HG03196 (cell line): ENCODE data around the gene OR8G1.
"Not testable (repeated sequence)": the region's sequence is repeated elsewhere in the genome, so short reads cannot be mapped to it uniquely, and the experiment has no call there.

Experiments
- ATAC-seq: cut with Tn5 transposase; IDR thresholded peaks from one replicate; pipeline ENCODE4 v1.9.1; 2021; ENCODE audit not compliant: unreplicated experiment

The OR8G1 gene

DNA sequence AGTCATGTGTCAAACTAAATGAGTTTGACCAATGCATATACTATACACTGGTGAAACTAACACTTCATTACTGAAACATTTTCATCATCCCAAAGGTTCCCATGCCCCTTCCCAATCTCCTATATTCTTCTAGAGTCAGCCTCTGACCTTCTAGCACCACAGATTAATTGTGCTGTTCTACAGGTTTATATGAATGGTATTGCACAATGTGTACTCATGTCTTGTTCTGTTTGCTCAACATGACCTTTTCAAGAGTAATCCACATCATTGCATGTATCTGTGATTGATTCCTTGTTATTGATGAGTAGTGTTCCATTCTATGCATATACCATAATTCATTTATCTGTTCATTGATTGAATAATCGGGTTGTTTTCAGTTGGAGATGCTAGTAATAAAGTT lies 7.5 kb upstream of the OR8G1 start:
- no peak for ATAC-seq

- ATAC-seq, result no peak
These were observed 2.4 kb upstream of the OR8G1 start for GRCh38 chr11:124238512-124238911.

GRCh38 chr11:124249869-124250268 lies 9.0 kb downstream of the OR8G1 start:
- ATAC-seq, result not testable (repeated sequence)

DNA sequence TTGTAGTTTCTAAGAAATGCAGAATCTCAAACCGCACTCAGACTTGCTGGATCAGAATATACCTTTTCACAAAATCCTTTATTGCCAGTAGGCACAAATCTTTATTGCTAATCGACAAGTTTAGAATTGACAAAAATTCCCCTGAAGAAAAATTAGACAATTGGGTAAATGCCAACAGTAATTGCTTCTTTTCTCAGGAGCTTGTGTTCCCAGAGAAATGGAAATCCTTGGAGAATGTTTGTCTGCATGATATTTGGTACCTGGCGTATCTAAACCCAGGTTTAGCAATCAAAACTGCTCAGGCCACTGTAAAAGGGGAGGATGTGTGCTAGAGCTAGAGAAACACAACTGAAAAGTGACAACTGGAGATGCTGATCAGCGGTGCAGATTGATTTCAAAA lies 15.2 kb downstream of the OR8G1 start, which contains the start of gene OR8G5:
TSS of gene OR8G5 (plus strand) at position 301 of the 400 bp plus-strand sequence. CDS start 8,556 bp downstream, outside the sequence.
- ATAC-seq, result no peak

DNA sequence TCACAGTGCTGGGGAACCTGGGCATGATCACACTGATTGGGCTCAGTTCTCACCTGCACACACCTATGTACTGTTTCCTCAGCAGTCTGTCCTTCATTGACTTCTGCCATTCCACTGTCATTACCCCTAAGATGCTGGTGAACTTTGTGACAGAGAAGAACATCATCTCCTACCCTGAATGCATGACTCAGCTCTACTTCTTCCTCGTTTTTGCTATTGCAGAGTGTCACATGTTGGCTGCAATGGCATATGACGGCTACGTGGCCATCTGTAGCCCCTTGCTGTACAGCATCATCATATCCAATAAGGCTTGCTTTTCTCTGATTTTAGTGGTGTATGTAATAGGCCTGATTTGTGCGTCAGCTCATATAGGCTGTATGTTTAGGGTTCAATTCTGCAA lies 24.1 kb downstream of the OR8G1 start:
- ATAC-seq, result not testable (repeated sequence)

DNA sequence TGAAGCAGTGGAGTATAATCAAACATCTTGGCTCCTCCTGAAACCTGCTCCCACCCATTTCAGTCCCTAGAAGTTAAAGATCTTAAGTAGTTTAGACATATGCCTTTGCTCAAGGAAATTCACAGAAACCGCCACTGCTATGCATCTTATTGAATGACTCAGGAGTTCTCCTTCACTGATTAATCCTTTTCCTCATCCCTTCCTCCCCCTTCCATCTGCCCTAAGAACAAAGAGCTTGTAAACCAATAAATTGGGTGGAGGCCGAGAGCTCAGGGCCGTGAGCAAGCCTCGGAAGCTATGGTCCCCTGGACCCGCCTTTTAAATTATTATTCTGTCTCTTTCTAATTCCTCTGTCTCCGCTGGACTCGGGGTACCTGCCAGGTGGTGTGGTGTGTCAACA lies 30.0 kb downstream of the OR8G1 start:
- not testable (repeated sequence) for ATAC-seq

DNA sequence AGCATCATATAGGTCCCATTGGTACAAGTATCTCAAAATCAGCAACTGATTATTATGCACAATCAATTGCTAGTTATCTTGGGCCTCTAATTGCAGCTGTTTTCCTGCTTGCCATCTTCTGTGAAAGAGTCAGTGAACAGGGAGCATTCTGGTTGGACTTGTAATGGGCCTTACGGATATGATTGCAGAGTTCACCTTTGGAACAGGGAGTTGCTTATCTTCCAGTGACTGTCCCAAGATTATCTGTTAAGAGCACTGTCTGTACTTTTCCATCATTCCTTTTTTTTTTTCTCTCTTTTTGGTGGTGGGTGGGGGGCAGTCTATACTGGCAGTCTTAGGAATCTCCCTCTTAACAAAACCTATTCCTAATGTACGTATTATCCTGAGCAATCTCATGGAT lies 33.1 kb downstream of the OR8G1 start:
- ATAC-seq, result no peak

GRCh38 chr11:124276081-124276480 lies 35.2 kb downstream of the OR8G1 start:
- no peak for ATAC-seq

DNA sequence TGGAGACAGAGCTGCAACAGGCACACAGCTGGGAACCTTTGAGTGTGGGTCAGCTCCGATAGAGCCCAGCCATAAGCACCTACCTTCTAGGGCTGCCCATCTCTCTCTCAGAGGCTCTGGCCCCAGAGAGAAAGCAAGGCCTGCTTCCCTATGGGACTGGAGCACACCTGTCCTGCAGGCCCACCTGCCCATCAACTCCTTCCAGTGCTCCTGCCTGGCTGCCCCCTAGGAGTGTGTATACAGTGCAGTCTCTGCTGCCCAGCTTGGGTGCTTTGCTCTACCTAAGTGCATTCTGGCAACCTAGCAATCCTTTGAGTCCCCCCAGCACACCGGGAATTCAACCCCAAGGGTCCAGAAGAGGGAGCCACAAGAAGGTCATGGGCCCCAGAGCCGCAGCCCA lies 36.3 kb downstream of the OR8G1 start:
- no peak for ATAC-seq

GRCh38 chr11:124277804-124278203 lies 36.9 kb downstream of the OR8G1 start:
- ATAC-seq, result no peak

GRCh38 chr11:124278261-124278660 lies 37.4 kb downstream of the OR8G1 start:
- ATAC-seq, result no peak

- no peak for ATAC-seq
These were observed 44.9 kb downstream of the OR8G1 start for GRCh38 chr11:124285610-124286344.

DNA sequence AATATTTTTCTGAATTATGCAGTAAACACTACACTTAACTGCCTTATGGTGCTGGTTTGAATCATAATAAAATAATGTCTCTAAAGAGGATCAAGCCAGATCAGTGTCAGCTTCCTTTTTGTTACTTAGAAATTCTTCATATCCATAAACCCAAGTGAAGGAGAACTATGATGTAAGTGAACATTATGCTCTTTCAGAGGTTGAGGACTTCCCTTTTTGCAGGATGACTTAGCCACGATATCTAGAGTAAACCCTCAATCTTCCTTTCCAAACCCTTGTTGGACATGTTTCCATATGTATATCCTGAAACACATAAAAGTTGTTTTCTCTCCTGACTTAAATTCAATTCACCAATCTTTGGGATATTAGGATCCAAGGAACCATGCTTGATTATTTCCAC lies 53.8 kb downstream of the OR8G1 start:
- no peak for ATAC-seq

DNA sequence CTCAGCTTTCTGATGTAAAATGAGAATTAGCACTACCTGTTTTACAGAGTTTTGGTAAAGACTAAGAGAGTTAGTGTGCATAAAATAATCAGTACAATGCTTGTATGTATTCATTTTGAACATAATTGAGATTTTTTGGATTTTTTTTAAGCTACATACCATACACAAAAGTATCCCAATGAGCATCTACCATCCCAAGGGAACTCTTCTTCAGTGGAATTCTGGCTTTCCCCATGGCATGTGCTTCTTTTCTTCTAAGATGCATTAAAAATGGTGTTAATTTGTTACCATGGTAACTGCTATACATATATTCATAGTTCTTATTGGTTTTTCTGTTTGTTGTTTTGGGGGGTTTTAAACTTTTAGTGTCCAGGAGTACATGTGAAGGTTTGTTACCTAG lies 55.1 kb downstream of the OR8G1 start:
- no peak for ATAC-seq

DNA sequence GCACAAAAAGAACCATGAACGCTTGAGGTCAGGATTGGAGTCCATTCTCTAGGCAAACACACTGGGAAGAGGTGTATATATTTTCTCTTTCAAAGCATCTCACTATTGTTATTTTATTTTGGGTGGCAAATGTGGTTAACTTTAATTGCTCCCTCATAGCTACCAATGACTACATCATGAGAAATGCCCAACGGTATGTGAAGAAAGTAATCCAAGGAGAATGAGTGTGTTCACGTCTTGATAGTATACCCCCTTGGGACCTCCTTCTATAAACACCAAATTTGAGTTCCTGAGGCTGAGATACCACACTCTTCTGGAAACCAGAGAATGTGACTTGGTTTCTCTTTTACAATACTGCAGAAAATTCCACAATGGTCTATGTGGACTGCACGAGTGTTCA lies 57.0 kb downstream of the OR8G1 start:
- no peak for ATAC-seq

- ATAC-seq, result no peak
These were observed 60.7 kb downstream of the OR8G1 start for GRCh38 chr11:124301548-124301947.

DNA sequence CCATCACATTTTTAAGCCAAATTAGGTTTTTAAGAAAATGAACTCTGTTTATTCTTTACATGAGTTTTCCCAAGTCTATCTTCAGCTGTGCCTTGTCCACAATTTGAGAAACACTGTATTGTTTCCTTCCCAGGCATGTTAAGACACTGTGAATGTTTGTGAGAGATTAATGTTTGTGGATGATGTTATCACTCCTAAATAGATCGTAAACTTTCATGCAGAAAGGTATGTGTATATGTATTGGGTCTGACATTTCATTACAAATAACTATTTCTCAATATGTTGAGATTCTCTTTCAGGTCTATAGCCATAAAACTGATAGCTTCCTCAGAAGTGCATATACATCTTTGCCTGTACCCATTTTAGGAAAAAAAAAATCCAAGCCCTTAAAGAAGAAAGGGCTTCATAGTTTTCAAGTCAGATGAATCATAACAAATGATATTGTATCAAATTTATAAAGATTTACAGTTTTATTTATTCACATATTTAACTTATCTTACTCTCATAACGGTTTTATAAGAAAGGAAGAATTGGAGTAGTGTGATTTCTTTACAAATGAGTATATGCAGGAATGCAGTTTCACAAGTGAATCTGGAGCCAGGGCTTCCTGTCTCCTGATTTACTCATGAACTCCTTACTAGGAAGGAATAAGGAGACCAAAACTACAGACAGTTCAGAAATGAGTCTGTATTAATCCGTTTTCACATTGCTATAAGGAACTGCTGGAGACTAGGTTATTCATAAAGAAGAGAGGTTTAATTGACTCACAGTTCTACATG lies 61.6 kb downstream of the OR8G1 start:
- no peak for ATAC-seq
